ENCODE data around the gene ZBTB18. TPM values are rescaled to one million over a fixed set of nuclear protein-coding genes. Genes with fewer than 3 reads are reported as not detected.

Gene ZBTB18
- total RNA-seq, 1 experiment from 2014 or later = 8.9 TPM

DNA sequence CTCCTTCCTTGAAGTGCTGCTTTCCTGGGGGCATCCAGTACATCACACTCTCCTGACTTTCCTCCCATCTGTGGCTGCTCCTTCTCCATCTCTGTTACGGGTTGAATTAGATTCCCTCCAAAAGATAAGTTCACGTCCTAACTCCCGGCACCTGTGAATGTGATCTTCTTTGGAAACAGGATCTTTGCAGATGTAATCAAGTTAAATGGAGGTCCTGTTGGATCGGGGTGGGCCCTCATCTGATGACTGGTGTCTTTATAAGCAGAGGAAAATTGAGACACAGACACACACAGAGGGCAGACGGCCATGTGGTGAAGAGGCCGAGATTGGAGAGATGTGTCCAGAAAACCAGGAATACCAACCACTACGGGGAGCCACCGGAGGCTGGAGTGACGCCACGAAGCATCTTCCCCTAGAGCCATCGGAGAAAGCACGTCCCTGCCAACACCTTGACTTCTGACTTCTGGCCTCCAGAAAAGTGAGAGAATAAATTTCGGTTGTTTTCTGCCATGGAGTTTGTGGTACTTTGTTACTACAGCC, 36.0 kb downstream of the ZBTB18 start:
- DNase-seq (ENCODE audit: extremely low read depth, low read depth) = no peak

GRCh38 chr1:244087611-244088010, 36.5 kb downstream of the ZBTB18 start:
- no peak for DNase-seq (ENCODE audit: extremely low read depth, low read depth)

DNA sequence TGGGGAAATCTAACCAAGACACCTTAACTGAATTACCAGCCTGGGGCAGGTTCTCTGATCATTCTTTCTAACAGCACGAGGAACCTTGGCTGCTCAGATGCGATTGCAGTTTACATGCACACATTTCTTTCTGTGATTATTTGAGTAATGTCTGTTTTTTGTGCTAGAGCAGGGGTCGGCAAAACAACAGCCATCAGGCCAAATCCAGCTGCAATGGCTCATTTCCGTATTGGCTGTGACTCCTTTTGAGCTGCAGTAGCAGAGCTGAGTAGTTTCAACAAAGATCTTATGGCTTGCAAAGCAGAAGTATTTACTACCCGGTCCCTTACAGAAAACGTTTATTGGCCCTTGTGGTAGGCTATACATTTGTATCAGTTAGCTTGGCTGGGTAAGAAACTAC, 37.1 kb downstream of the ZBTB18 start:
- no peak for DNase-seq (ENCODE audit: extremely low read depth, low read depth)

DNA sequence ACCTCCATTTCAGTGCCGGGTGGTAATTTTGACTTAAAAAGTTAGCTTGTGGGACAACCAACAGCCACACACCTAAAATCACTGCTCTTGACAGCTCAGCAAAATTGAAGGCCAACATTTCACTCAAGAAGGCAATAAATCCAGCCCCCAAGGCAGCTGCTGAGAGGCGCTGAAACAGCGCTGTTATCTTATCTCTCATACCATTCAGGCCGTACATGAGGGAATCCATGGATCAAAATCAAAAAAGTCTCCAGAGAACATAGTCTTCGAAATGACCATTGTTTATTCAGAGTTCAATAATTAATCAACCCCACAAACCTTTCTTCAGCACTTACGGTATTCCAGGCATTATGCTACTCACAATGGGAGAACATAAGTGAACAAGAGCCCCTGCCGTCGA, 38.5 kb downstream of the ZBTB18 start:
- DNase-seq (ENCODE audit: extremely low read depth, low read depth) = no peak

DNA sequence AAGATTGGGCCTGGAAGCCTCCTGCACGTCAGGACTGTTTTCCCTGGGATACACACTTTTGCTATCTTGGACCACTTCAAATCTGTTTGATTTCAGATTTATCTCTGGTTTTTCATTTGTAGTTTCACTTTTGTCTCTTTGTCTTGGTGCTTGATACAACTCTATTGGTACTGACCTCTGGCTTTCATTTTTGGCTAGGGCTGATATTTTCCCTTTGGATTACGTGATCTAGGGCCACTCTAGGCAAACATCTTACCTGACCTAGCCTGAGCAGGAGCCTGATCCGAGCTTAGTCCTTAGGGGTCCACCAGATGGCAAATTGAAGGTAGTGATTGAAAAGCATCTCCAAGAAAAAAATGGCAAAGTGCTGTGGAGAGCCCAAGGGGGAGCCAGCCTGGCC, 39.6 kb downstream of the ZBTB18 start:
- DNase-seq (ENCODE audit: extremely low read depth, low read depth) = no peak

DNA sequence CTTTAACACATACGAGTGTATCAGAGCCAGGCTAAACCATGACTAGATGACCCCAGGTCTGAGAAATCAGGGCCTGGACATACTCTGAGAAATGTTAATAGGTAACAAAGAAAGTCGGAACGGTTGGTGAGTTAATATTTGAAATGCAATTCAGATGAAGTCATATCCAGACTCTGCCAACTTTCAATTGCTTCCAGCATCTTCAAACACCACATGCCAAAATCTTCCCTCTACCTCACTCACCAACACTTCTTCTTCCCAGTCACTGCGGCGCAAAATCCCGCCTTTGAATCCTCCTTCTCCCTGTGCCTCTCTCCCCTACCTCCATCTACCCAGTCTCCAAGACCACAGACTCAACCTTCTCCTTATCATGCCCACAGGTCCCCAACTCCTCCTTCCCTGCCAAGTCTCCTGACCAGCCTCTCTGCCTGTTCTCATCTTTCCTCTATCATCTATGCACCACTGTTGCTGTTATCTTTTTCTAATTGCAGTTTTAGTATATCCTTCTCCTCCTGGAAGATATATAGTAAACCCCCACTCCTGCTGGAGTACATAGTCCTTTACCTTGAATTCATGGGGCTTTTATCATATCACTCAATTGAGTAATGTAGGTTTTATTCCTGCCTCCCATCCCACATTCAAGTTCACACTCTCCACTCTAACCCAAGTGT, 41.3 kb downstream of the ZBTB18 start:
- DNase-seq (ENCODE audit: extremely low read depth, low read depth) = no peak

DNA sequence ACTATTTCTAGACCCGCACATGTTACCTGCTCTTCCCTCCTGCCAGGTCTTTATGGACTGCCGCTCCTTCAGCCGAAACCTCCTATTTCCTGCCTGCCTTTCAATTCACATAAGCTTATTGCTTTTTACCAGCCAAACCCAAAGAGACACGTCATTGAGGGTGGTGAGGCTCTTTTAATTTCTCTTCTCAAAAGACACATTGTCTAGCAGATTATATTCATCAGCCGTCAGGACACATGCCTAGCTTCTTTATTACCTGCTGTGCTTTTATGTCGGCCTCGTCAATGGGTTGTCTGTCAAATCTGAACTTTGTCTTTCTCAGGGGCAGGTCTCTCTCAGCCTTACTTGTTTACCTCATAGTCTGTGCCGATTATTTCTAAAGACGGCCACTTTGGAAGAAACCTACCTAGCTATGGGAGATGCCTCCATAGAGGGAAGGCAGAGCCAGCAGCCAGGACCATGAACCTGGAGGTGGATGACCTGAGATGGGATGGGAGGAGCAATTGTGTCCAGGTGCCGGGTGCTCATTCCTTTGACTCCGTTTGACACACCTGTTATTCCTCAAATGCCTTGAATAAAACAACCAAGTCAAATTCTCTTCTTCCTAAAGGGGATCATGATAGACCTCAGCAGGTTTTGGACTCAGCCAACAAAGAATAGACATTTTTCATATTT, 42.0 kb downstream of the ZBTB18 start:
- DNase-seq (ENCODE audit: extremely low read depth, low read depth) = no peak

- DNase-seq (ENCODE audit: extremely low read depth, low read depth) = no peak
Observed at GRCh38 chr1:244094880-244095528, 43.9 kb downstream of the ZBTB18 start.

- DNase-seq (ENCODE audit: extremely low read depth, low read depth) = no peak
Observed at GRCh38 chr1:244095529-244095911, 44.4 kb downstream of the ZBTB18 start.

DNA sequence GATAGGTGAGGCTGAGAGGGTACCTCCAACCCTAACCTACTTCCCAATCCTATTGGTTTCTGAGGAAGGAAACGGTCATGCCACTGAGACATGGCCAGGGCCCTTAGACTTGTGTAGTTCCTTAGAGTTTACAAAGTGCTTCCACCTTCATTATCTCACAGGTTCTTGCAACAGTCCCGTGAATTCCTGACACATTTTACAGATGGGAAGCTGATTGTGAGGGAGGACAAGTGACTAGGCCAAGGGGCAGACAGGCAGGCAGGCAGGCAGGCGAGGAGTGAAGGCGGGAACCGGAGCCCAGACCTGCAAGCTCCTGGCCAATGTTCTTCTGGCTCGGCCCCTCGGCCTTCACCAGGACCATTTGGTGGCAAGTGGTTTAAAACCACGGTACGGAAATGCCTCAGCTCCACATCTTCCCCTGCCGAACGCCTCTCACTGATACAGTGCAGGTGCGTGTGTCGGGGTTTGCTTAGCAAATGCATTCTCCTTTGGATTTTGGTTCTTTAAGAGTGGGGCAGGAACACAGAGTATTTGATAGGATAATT, 45.1 kb downstream of the ZBTB18 start:
- no peak for DNase-seq (ENCODE audit: extremely low read depth, low read depth)

- no peak for DNase-seq (ENCODE audit: extremely low read depth, low read depth)
Observed at GRCh38 chr1:244096691-244097090, 45.6 kb downstream of the ZBTB18 start.

DNA sequence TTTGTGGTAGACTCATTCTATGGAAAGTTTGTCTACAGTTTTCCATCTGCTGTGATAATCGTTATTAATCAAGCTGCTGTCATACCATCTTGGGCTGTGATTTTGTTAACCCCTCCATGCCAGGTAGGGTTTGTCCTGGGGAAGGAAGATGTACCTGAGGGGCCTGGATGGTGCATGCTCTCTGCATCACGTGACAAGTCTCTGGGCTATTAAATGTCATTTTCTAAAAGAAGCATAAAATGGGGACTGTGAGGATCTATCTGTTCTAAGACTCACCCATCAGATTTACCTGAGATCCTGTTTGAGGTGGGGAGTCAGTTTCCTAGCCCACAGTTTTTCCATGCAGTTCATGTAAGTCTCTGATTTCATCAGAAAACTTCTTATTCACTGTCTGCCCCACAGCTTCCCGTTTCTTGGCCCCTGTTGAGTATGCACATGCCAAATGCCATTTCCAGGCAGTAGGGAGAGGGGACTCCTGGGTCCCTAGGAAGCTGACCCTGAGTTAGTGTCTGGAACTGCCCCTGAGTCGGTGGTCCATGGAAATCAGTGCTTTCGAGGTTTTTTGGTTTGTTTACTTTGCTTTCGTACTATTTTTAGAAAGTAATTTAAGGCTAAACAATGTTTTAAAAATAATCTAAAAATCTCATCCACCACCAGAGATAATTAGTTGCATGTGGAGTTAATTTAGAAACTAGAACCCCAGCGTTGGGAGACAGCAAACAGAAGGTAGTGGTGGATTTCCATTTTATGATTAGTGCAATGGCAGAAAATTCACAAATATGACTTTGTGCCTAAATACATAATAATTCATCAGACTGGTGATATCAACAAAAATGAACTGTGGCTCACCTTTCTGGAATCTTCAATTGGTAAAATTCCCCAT, 46.7 kb downstream of the ZBTB18 start:
- no peak for DNase-seq (ENCODE audit: extremely low read depth, low read depth)

DNA sequence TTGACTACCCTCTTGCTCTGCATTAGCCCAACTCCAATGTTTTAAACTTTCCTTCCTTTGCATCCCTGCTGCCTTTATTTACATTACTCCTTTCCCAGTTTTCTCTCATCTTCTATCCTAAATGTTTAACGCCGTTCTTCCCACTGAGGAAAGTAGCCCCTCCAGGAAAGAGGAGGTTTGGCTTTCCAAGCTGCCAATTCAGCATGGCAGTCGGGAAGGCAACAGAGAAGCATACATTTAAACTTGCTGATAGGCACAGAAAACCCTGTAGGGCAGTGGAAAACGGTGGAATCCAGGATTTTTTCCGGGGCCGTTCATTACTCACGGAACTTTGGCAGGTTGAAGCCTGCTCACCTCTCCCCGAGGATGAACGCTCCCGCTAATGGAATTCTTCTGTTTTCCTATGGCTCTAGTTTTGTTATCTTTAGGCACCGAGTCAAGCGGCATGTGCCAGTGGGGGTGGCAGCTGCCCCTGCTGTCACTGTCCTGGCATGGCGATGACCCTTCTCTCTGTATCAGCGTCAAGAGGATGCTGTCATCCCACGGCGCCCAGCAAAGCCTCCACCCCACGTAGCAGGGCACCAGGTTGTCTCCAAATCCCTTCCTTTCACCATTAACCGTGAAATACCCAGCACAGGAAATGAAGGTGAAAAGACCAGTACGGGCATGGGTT, 48.3 kb downstream of the ZBTB18 start:
- DNase-seq (ENCODE audit: extremely low read depth, low read depth) = no peak

- DNase-seq (ENCODE audit: extremely low read depth, low read depth) = no peak
Observed at GRCh38 chr1:244100276-244100675, 49.2 kb downstream of the ZBTB18 start.

GRCh38 chr1:244100704-244101453, 49.8 kb downstream of the ZBTB18 start:
- no peak for DNase-seq (ENCODE audit: extremely low read depth, low read depth)

DNA sequence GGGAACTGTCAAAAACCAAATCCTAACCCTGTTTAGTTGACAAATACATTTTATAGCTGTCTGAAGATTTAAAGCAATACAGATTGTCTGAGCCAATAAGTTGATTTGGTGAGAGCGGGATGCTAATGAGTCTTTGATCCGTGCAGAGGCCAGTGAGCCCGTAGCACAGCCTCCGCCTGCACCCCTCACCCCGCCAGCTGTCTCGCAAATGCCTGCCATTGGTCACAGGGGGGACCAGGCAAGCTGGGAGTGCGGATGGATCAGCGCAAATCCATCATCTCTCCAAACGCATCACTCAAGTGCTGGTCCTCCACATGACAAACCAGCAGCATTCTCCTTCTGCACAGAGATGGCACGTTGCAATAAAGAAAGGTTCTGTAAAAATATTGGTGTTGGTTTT, 51.0 kb downstream of the ZBTB18 start:
- no peak for DNase-seq (ENCODE audit: extremely low read depth, low read depth)

- DNase-seq (ENCODE audit: extremely low read depth, low read depth) = no peak
Observed at GRCh38 chr1:244102468-244102867, 51.4 kb downstream of the ZBTB18 start.

- DNase-seq (ENCODE audit: extremely low read depth, low read depth) = no peak
Observed at GRCh38 chr1:244104309-244105060, 53.4 kb downstream of the ZBTB18 start.

DNA sequence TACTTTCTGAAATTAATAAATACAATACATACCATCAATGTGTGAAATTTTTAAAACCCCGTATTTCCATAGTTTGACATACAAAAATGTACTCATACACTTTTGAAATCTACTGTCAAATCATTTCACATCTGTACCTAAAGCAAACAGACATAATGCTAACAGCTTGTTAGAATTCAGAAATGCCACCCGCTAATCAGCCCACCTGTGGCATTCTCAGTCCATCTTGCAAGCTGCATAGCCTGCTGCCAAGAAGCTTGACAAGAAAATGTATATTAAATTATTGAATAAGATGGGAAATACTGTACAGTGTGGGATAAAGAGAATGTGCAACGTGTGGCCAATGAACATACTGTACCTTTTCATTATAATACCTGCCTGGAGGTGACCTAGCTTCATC, 55.1 kb downstream of the ZBTB18 start:
- DNase-seq (ENCODE audit: extremely low read depth, low read depth) = no peak
